Mesenchymal stem cell (in vitro differentiated cells and primary cell): ENCODE measurements around the gene ORMDL3.

Experiments
- DNase-seq: peaks from one replicate; pipeline ENCODE4 v3.0.0-alpha.2; 2013
- H2AFZ ChIP-seq: one replicate; pipeline ENCODE4 v1.6.1; 2013; ENCODE audit warnings: low read depth, mild to moderate bottlenecking, control low read depth, inconsistent platforms, low read length, moderate library complexity
- H2AK5ac ChIP-seq: 2 replicates; pipeline ENCODE4 v1.6.1; 2013; ENCODE audit warnings: low read length, moderate library complexity, mild to moderate bottlenecking, inconsistent platforms; ENCODE audit not compliant: severe bottlenecking
- H2BK120ac ChIP-seq: one replicate; pipeline ENCODE4 v1.6.1; 2013; ENCODE audit warnings: low read depth, mild to moderate bottlenecking, inconsistent platforms, low read length, moderate library complexity
- H2BK12ac ChIP-seq, 2 experiments: one replicate each; pipeline ENCODE4 v1.6.1; 2013; ENCODE audit warnings: inconsistent platforms in 2 of 2, low read length in 2 of 2, mild to moderate bottlenecking in 2 of 2, moderate library complexity in 2 of 2, control low read depth in 1 of 2
- H2BK15ac ChIP-seq: one replicate; pipeline ENCODE4 v1.6.1; 2013; ENCODE audit warnings: mild to moderate bottlenecking, low read depth, inconsistent platforms; ENCODE audit not compliant: poor library complexity, severe bottlenecking
- H2BK5ac ChIP-seq: 2 replicates; pipeline ENCODE4 v1.6.1; 2013; ENCODE audit warnings: low read depth, mild to moderate bottlenecking, low read length, control low read depth, inconsistent platforms; ENCODE audit not compliant: poor library complexity, severe bottlenecking
- H3K14ac ChIP-seq, 2 experiments: one replicate each; pipeline ENCODE4 v1.6.1; 2013; ENCODE audit warnings: inconsistent platforms in 2 of 2, low read length in 2 of 2, control low read depth in 1 of 2, mild to moderate bottlenecking in 1 of 2, moderate library complexity in 1 of 2
- H3K18ac ChIP-seq, 2 experiments: one replicate each; pipeline ENCODE4 v1.6.1; 2013; ENCODE audit warnings: inconsistent platforms in 2 of 2, low read length in 2 of 2, control low read depth in 1 of 2, low read depth in 1 of 2, mild to moderate bottlenecking in 1 of 2
- H3K23ac ChIP-seq, 2 experiments: one replicate each; pipeline ENCODE4 v1.6.1; 2013; ENCODE audit warnings: inconsistent platforms in 2 of 2, low read length in 2 of 2, mild to moderate bottlenecking in 2 of 2, moderate library complexity in 2 of 2, control low read depth in 1 of 2
- H3K27ac ChIP-seq: 2 replicates; pipeline ENCODE4 v1.5.1; 2013; ENCODE audit warnings: mild to moderate bottlenecking, moderate library complexity, low read length, control low read depth, inconsistent platforms; ENCODE audit not compliant: poor library complexity, severe bottlenecking
- H3K27me3 ChIP-seq, 2 experiments: 2 replicates each; pipeline versions ENCODE4 v1.6.1 to v1.7.0; 2013; ENCODE audit warnings: low read length in 2 of 2, mild to moderate bottlenecking in 2 of 2, moderate library complexity in 2 of 2, control low read depth in 1 of 2, inconsistent platforms in 1 of 2; ENCODE audit not compliant: control insufficient read depth in 1 of 2, insufficient read depth in 1 of 2
- H3K36me3 ChIP-seq, 2 experiments: 2 replicates each; pipeline versions ENCODE4 v1.6.1 to v1.7.0; 2013; ENCODE audit warnings: low read length in 2 of 2, control low read depth in 1 of 2, inconsistent platforms in 1 of 2, low read depth in 1 of 2, mild to moderate bottlenecking in 1 of 2; ENCODE audit not compliant: insufficient read depth in 2 of 2, control insufficient read depth in 1 of 2
- H3K4ac ChIP-seq, 2 experiments: one replicate each; pipeline ENCODE4 v1.6.1; 2013; ENCODE audit warnings: inconsistent platforms in 2 of 2, low read length in 2 of 2, mild to moderate bottlenecking in 2 of 2, moderate library complexity in 2 of 2, control low read depth in 1 of 2, low read depth in 1 of 2
- H3K4me1 ChIP-seq: 2 replicates; pipeline ENCODE4 v1.6.1; 2013; ENCODE audit warnings: low read depth, low read length, control low read depth; ENCODE audit not compliant: control insufficient read depth, insufficient read depth
- H3K4me2 ChIP-seq: 2 replicates; pipeline ENCODE4 v1.6.1; 2013; ENCODE audit warnings: low read length, mild to moderate bottlenecking, inconsistent platforms; ENCODE audit not compliant: poor library complexity, severe bottlenecking
- H3K4me3 ChIP-seq, 2 experiments: 2 replicates each; pipeline versions ENCODE4 v1.5.1 to v1.7.0; 2013; ENCODE audit warnings: low read length in 2 of 2, mild to moderate bottlenecking in 2 of 2, control low read depth in 1 of 2, low read depth in 1 of 2; ENCODE audit not compliant: insufficient read depth in 1 of 2
- H3K79me1 ChIP-seq: replicated peaks from 2 replicates; pipeline ENCODE4 v1.6.1; 2013; ENCODE audit warnings: mild to moderate bottlenecking, control low read depth, low read length, inconsistent platforms; ENCODE audit not compliant: poor library complexity, severe bottlenecking
- H3K9ac ChIP-seq: 2 replicates; pipeline ENCODE4 v1.7.0; 2013; ENCODE audit warnings: mild to moderate bottlenecking, low read length, moderate library complexity
- H3K9me3 ChIP-seq: 2 replicates; pipeline ENCODE4 v1.7.0; 2013; ENCODE audit warnings: mild to moderate bottlenecking, low read length; ENCODE audit not compliant: control insufficient read depth
- H4K8ac ChIP-seq: one replicate; pipeline ENCODE4 v1.6.1; 2013; ENCODE audit warnings: inconsistent platforms, mild to moderate bottlenecking, low read length, moderate library complexity
- H4K91ac ChIP-seq: one replicate; pipeline ENCODE4 v1.6.1; 2013; ENCODE audit warnings: mild to moderate bottlenecking, low read length, inconsistent platforms
- WGBS: methylation state at CpG from one replicate; pipeline ENCODE4 v1.1.7; 2013; ENCODE audit warnings: mixed read lengths; 5-methylcytosine and 5-hydroxymethylcytosine counted together

ORMDL3 gene

DNA sequence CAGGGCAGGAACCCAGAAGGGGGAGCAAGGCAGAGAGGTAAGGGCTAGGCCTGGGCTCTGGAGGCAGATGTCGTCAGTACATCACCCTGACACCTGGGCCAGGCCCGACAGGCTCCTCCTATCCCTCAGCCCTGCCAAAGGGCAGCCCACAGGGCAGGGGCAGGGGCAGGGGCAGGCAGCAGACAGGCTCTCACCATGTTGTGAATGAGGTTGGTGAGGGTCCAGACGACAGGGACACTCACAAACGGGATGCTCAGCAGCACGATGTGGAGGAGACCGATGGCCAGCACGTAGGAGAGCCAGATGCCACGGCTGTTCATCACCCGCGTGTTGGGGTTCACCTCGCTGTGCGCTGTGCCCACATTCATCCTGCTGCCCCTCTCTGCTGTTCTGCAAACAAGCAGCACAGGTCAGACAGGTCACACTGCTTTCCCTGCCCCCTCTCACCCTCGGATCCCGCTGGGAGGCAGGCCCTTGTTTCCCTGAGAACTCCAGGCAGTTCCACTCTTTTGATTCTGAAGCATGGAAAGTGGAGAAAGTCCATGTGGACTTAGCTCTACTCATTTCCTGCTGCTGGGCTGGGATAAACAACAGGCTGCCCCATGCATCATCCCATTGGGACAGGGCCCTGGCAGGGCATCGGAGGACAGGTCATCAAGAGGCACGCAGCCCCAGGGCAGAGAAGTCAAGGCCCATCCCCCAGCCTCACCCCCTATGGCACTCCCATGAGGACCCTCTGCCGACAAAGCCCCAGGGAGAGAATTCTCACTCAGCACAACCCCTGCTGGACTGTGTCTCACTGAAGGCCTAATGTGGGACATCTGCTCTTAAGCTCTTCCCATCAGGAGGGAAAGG lies 3.3 kb downstream of the ORMDL3 start:
- peaks cover 32% of the 10 kb centered on the region for H3K4me1 ChIP-seq

DNA sequence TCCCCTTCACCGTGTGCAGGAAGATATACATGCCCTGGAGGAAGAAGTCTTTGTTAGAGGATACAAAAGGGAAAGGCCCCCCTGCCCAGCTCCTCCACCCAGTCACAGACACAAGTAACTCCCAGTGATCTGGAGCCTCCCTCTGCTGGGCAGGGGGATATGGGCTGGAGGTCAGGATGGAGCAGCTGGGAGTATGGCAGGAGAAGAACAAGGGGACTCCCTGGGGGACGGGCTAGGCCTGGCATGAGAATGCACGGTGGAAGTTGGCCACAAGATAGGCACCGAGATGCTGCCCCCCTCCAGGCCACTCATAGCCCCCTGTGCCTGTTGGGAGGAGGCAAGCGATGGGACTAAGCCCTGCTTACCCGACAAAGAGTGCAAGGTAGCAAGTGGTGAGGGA lies 4.2 kb downstream of the ORMDL3 start:
- Histone ChIP-seq H2BK120ac (no peak overlapping the region), H3K4me1 (peaks cover 29% of the 10 kb centered on the region), H3K18ac (no peak overlapping the region), H3K9ac (peak overlapping the region; percentile 22), H4K8ac (no peak overlapping the region), H2AK5ac (no peak overlapping the region), H2AFZ (no peak overlapping the region), H2BK12ac (no peak overlapping the region), H3K14ac (no peak overlapping the region), H3K4ac (no peak overlapping the region), H3K4me3 (no peak overlapping the region), H2BK5ac (no peak overlapping the region), H3K36me3 (peaks cover 49 to 51% of the 10 kb centered on the region in 2 experiments), H3K4me2 (no peak overlapping the region), H4K91ac (no peak overlapping the region), H2BK15ac (no peak overlapping the region), H3K23ac (no peak overlapping the region), H3K9me3 (no peaks in the 10 kb centered on the region), H3K27ac (no peak overlapping the region), H3K79me1 (peaks cover 53% of the 10 kb centered on the region), H3K27me3 (no peaks in the 10 kb centered on the region)
- no peak for DNase-seq
- 100% methylated on average over 5 of the region's 6 CpGs for WGBS

More for the DNA sequence above, 3.3 kb downstream of the ORMDL3 start:
- peaks cover 53% of the 10 kb centered on the region for H3K79me1 ChIP-seq
- peak overlapping the region in 1 of 2 experiments; percentile 21 for H2BK12ac ChIP-seq
- no peak overlapping the region for H3K18ac ChIP-seq
- peak overlapping the region in 1 of 2 experiments; percentile 16 for H3K23ac ChIP-seq
- 74% methylated on average over 16 of the region's 17 CpGs for WGBS
- no peaks in the 10 kb centered on the region for H3K27me3 ChIP-seq
- H3K9ac ChIP-seq = peak overlapping the region; percentile 13
- no peaks in the 10 kb centered on the region for H3K9me3 ChIP-seq
- no peak overlapping the region for H4K8ac ChIP-seq
- DNase-seq = peak; percentile 45
- H2BK15ac ChIP-seq = no peak overlapping the region
- no peak overlapping the region for H2BK5ac ChIP-seq
- H2AFZ ChIP-seq = no peak overlapping the region
- H2BK120ac ChIP-seq = no peak overlapping the region
- H3K4ac ChIP-seq = no peak overlapping the region
- peak overlapping the region; percentile 55 for H4K91ac ChIP-seq
- H3K27ac ChIP-seq = peak overlapping the region; percentile 5
- peaks cover 44 to 48% of the 10 kb centered on the region in 2 experiments for H3K36me3 ChIP-seq
- H3K4me2 ChIP-seq = no peak overlapping the region
- no peak overlapping the region for H3K14ac ChIP-seq
- H2AK5ac ChIP-seq = no peak overlapping the region
- H3K4me3 ChIP-seq = peak overlapping the region in 1 of 2 experiments; percentile 49

DNA sequence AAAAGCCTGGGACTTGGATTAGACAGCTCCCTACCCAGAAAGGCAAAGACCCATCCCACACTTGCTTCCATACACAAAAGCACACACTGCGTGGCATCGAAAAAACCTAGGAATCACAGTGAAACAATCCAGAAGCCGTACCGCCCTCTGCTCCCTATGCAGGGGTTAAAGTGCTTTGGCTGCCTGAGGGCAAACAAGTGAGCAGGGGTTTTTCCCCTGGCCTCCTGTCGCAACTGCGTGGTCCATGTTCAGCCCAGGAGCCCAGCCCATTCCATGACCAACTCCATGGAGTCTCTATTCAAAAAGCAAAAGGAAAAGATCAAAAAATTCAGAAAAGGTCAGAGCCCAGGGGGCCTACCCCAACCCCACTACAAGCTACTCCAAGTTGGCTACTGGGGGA lies 5.4 kb downstream of the ORMDL3 start:
- no peak overlapping the region for H3K9ac ChIP-seq
- no peak overlapping the region for H2AK5ac ChIP-seq
- H2AFZ ChIP-seq = no peak overlapping the region
- H2BK120ac ChIP-seq = no peak overlapping the region
- H3K27me3 ChIP-seq = no peaks in the 10 kb centered on the region
- H2BK12ac ChIP-seq = no peak overlapping the region
- no peak overlapping the region for H3K4me3 ChIP-seq
- no peaks in the 10 kb centered on the region for H3K9me3 ChIP-seq
- H3K79me1 ChIP-seq = peaks cover 50% of the 10 kb centered on the region
- no peak overlapping the region for H3K18ac ChIP-seq
- no peak overlapping the region for H4K91ac ChIP-seq
- no peak overlapping the region for H2BK15ac ChIP-seq
- no peak overlapping the region for H3K14ac ChIP-seq
- H4K8ac ChIP-seq = no peak overlapping the region
- H2BK5ac ChIP-seq = no peak overlapping the region
- H3K27ac ChIP-seq = no peak overlapping the region
- H3K36me3 ChIP-seq = peaks cover 51 to 58% of the 10 kb centered on the region in 2 experiments
- no peak overlapping the region for H3K4ac ChIP-seq
- WGBS = 99% methylated on average over 6 of the region's 6 CpGs
- no peak overlapping the region for H3K23ac ChIP-seq
- H3K4me1 ChIP-seq = peaks cover 24% of the 10 kb centered on the region
- no peak overlapping the region for H3K4me2 ChIP-seq
- no peak for DNase-seq

DNA sequence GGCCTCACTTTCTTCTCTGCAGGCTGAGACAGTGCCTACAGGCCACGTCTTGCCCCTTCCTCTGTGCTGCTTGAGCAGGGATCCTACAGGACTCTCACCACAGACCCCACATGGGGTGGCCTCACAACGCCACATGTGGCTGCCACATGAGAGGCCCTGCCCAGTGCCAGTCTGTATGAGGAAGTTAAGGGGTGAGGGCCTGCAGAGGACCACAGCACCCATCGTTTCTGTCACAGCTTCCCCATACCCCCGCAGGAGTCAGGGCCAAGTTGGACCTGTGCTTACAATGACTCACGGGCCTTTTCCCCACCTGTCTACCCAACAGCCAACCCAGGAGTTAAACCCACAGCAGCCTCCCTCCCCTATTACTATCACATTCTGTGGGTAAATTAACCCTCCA lies 6.1 kb downstream of the ORMDL3 start:
- H4K91ac ChIP-seq = no peak overlapping the region

More for the DNA sequence above, 6.1 kb downstream of the ORMDL3 start:
- Histone ChIP-seq H2BK15ac (no peak overlapping the region), H2AFZ (no peak overlapping the region), H3K4ac (no peak overlapping the region), H2BK120ac (no peak overlapping the region), H3K4me2 (no peak overlapping the region), H3K9ac (no peak overlapping the region), H3K27ac (no peak overlapping the region), H3K27me3 (no peaks in the 10 kb centered on the region), H2AK5ac (no peak overlapping the region), H3K9me3 (no peaks in the 10 kb centered on the region), H3K4me1 (peaks cover 21% of the 10 kb centered on the region), H4K8ac (no peak overlapping the region), H2BK5ac (no peak overlapping the region), H3K4me3 (no peak overlapping the region), H3K23ac (no peak overlapping the region), H3K36me3 (peaks cover 51 to 64% of the 10 kb centered on the region in 2 experiments), H3K14ac (no peak overlapping the region), H3K18ac (no peak overlapping the region), H2BK12ac (no peak overlapping the region), H3K79me1 (peaks cover 50% of the 10 kb centered on the region)
- no peak for DNase-seq
- WGBS = 93% methylated on average over 4 of the region's 5 CpGs
